H1 (cell line): ENCODE results near the gene BNIP2. TPM values are rescaled to one million over a fixed set of nuclear protein-coding genes. Genes with fewer than 3 reads are reported as not detected.

Experiments used
- CTCF ChIA-PET: fragments of 300-600 bp; sonication (Branson Sonifier 250); formaldehyde crosslinking; loops from one replicate; lab custom pipeline; 2021; ENCODE audit not compliant: partially characterized antibody; lab: Charles Lee
- POLR2A ChIA-PET: fragments of 300-600 bp; sonication (Branson Sonifier 250); formaldehyde crosslinking; loops from one replicate; lab custom pipeline; 2021; ENCODE audit warnings: inconsistent platforms; ENCODE audit not compliant: partially characterized antibody; lab: Charles Lee
- DNase-seq, 2 experiments: peaks; one replicate each; pipeline versions ENCODE4 v3.0.0 to v3.0.0-alpha.2; 2010 to 2022; ENCODE audit warnings: low spot score in 2 of 2, low read depth in 1 of 2, mixed read lengths in 1 of 2
- FAIRE-seq: peaks from 2 replicates; lab custom pipeline; 2011; peaks lifted over from hg19 to GRCh38; lab: Jason Lieb, UNC
- H2AFZ ChIP-seq: 2 replicates; pipeline ENCODE4 v1.8.1; 2012; ENCODE audit warnings: low read length, inconsistent platforms
- H2AK5ac ChIP-seq: 2 replicates; pipeline ENCODE4 v1.6.1; 2013; ENCODE audit warnings: low read depth, low read length
- H2BK120ac ChIP-seq: replicated peaks from 2 replicates; pipeline ENCODE3; 2013; ENCODE audit warnings: low read depth, low read length, inconsistent platforms
- H2BK12ac ChIP-seq: 2 replicates; pipeline ENCODE4 v1.6.1; 2013; ENCODE audit warnings: low read depth, low read length
- H2BK15ac ChIP-seq: 2 replicates; pipeline ENCODE4 v1.6.1; 2013; ENCODE audit warnings: low read length
- H2BK20ac ChIP-seq: 2 replicates; pipeline ENCODE4 v1.6.1; 2013; ENCODE audit warnings: low read length
- H2BK5ac ChIP-seq: 2 replicates; pipeline ENCODE4 v1.6.1; 2013; ENCODE audit warnings: low read depth, low read length
- H3K14ac ChIP-seq: 2 replicates; pipeline ENCODE4 v1.6.1; 2013; ENCODE audit warnings: inconsistent platforms; ENCODE audit not compliant: insufficient read length
- H3K18ac ChIP-seq: 2 replicates; pipeline ENCODE4 v1.6.1; 2013; ENCODE audit warnings: low read length; ENCODE audit errors: extremely low read depth
- H3K23ac ChIP-seq: 2 replicates; pipeline ENCODE4 v1.6.1; 2013; ENCODE audit warnings: inconsistent platforms; ENCODE audit not compliant: insufficient read length
- H3K23me2 ChIP-seq: 2 replicates; pipeline ENCODE4 v1.6.1; 2013; ENCODE audit warnings: low read depth, low read length
- H3K27ac ChIP-seq: 2 replicates; pipeline ENCODE4 v1.6.1; 2011; ENCODE audit warnings: low read depth, low read length, inconsistent platforms
- H3K27me3 ChIP-seq, 4 experiments: replicated peaks in 1 of 4; 1 replicate in 1 of 4; 2 replicates in 3 of 4; pipeline versions ENCODE4 v1.6.1 to v1.8.1; 2011 to 2013; ENCODE audit warnings: low read length in 3 of 4, mild to moderate bottlenecking in 3 of 4, inconsistent platforms in 2 of 4, mixed read lengths in 2 of 4, moderate library complexity in 1 of 4; ENCODE audit not compliant: control insufficient read depth in 3 of 4, insufficient read depth in 3 of 4; ENCODE audit errors: extremely low read depth in 1 of 4
- H3K36me3 ChIP-seq, 4 experiments: 2 replicates each; pipeline versions ENCODE4 v1.6.1 to v1.8.1; 2011 to 2013; ENCODE audit warnings: mild to moderate bottlenecking in 4 of 4, low read length in 3 of 4, moderate library complexity in 2 of 4, control low read depth in 1 of 4, inconsistent platforms in 1 of 4; ENCODE audit not compliant: insufficient read depth in 4 of 4, control insufficient read depth in 2 of 4
- H3K4ac ChIP-seq: replicated peaks from 2 replicates; pipeline ENCODE3; 2013; ENCODE audit warnings: low read length, low read depth, mixed read lengths, inconsistent platforms; ENCODE audit not compliant: insufficient read length
- H3K4me1 ChIP-seq, 4 experiments: replicated peaks in 1 of 4; 1 replicate in 1 of 4; 2 replicates in 3 of 4; pipeline versions ENCODE4 v1.6.1 to v1.8.1; 2011 to 2013; ENCODE audit warnings: low read length in 3 of 4, inconsistent platforms in 2 of 4, mixed read lengths in 1 of 4; ENCODE audit not compliant: insufficient read depth in 4 of 4, control insufficient read depth in 3 of 4
- H3K4me2 ChIP-seq, 2 experiments: 2 replicates each; pipeline versions ENCODE4 v1.6.1 to v1.8.1; 2011 to 2013; ENCODE audit warnings: low read depth in 2 of 2, low read length in 2 of 2, control low read depth in 1 of 2, inconsistent platforms in 1 of 2, mild to moderate bottlenecking in 1 of 2; ENCODE audit not compliant: insufficient read depth in 1 of 2
- H3K4me3 ChIP-seq, 4 experiments: fragments of 200-600, 300-600 bp in 1 of 4; sonication (generic), shearing (Covaris generic), sonication (Bioruptor Twin) in 1 of 4; 2 replicates each; pipeline versions ENCODE4 v1.5.1 to v1.8.1; 2011 to 2016; ENCODE audit warnings: low read length in 4 of 4, low read depth in 3 of 4, control low read depth in 2 of 4, inconsistent platforms in 2 of 4, mild to moderate bottlenecking in 2 of 4, mixed read lengths in 1 of 4, moderate library complexity in 1 of 4; ENCODE audit not compliant: insufficient read depth in 2 of 4; ENCODE audit errors: extremely low read depth in 1 of 4
- H3K56ac ChIP-seq: replicated peaks from 2 replicates; pipeline ENCODE3; 2013; ENCODE audit warnings: low read depth, mild to moderate bottlenecking, mixed read lengths, low read length, inconsistent platforms; ENCODE audit not compliant: insufficient read length
- H3K79me1 ChIP-seq: 2 replicates; pipeline ENCODE4 v1.6.1; 2013; ENCODE audit warnings: low read depth, low read length, control low read depth
- H3K79me2 ChIP-seq, 2 experiments: 2 replicates each; pipeline versions ENCODE4 v1.6.1 to v1.8.1; 2012 to 2013; ENCODE audit warnings: low read length in 2 of 2, mild to moderate bottlenecking in 2 of 2, inconsistent platforms in 1 of 2; ENCODE audit not compliant: insufficient read depth in 2 of 2, control insufficient read depth in 1 of 2
- H3K9ac ChIP-seq, 4 experiments: replicated peaks in 1 of 4; 1 replicate in 1 of 4; 2 replicates in 3 of 4; pipeline versions ENCODE4 v1.6.1 to v1.8.1; 2011 to 2013; ENCODE audit warnings: low read depth in 3 of 4, low read length in 3 of 4, control low read depth in 2 of 4, mild to moderate bottlenecking in 2 of 4, moderate library complexity in 2 of 4, inconsistent platforms in 1 of 4; ENCODE audit errors: extremely low read depth in 1 of 4
- H3K9me3 ChIP-seq, 2 experiments: 2 replicates each; pipeline versions ENCODE4 v1.6.1 to v1.8.1; 2012 to 2013; ENCODE audit warnings: mild to moderate bottlenecking in 2 of 2, moderate library complexity in 2 of 2, control low read depth in 1 of 2, inconsistent platforms in 1 of 2, low read depth in 1 of 2, low read length in 1 of 2, mixed read lengths in 1 of 2; ENCODE audit not compliant: insufficient read depth in 2 of 2
- H4K20me1 ChIP-seq, 2 experiments: replicated peaks in 1 of 2; 2 replicates each; pipeline versions ENCODE3 to v1.8.1; 2011 to 2013; ENCODE audit warnings: inconsistent platforms in 2 of 2, low read length in 2 of 2, mild to moderate bottlenecking in 1 of 2; ENCODE audit not compliant: insufficient read depth in 2 of 2, control insufficient read depth in 1 of 2
- H4K5ac ChIP-seq: 2 replicates; pipeline ENCODE4 v1.6.1; 2013; ENCODE audit warnings: low read length, low read depth, mixed read lengths, inconsistent platforms; ENCODE audit not compliant: insufficient read length
- H4K8ac ChIP-seq: 2 replicates; pipeline ENCODE4 v1.8.0; 2013; ENCODE audit warnings: mild to moderate bottlenecking, moderate library complexity, low read length, inconsistent platforms; ENCODE audit not compliant: insufficient read depth; ENCODE audit errors: extremely low read depth
- H4K91ac ChIP-seq: replicated peaks from 2 replicates; pipeline ENCODE3; 2013; ENCODE audit warnings: low read length, mixed read lengths, inconsistent platforms; ENCODE audit not compliant: insufficient read length
- CBX5 ChIP-seq: fragments of 300-800, 300-1000 bp; sonication (generic); IDR thresholded peaks from 2 replicates; pipeline ENCODE4 v1.7.1; 2016; ENCODE audit warnings: antibody characterized with exemption, low read length, low read depth
- CHD2 ChIP-seq: IDR thresholded peaks from 2 replicates; pipeline ENCODE4 v1.6.1; 2012; ENCODE audit warnings: low read length, improper control_type of control experiment
- EGR1 ChIP-seq: IDR thresholded peaks from 2 replicates; pipeline ENCODE4 v1.6.1; 2011; ENCODE audit warnings: low read depth, low read length, borderline replicate concordance
- EP300 ChIP-seq, 2 experiments: IDR thresholded peaks; 1 replicate in 1 of 2; 2 replicates in 1 of 2; pipeline ENCODE4 v1.6.1; 2011 to 2012; ENCODE audit warnings: low read depth in 2 of 2, low read length in 2 of 2, mild to moderate bottlenecking in 2 of 2, borderline replicate concordance in 1 of 2, inconsistent platforms in 1 of 2, moderate library complexity in 1 of 2
- EZH2 ChIP-seq: fragments of 200-600 bp; sonication (generic); IDR thresholded peaks from 2 replicates; pipeline ENCODE4 v1.7.1; 2012; ENCODE audit warnings: low read depth, mild to moderate bottlenecking, moderate library complexity, low read length, inconsistent platforms; ENCODE audit not compliant: severe bottlenecking
- HDAC2 ChIP-seq, 2 experiments: fragments of 300-600 bp in 1 of 2; sonication (generic) in 1 of 2; IDR thresholded peaks; 2 replicates each; pipeline ENCODE4 v1.6.1; 2011 to 2012; ENCODE audit warnings: low read depth in 2 of 2, low read length in 2 of 2, mild to moderate bottlenecking in 2 of 2, moderate library complexity in 2 of 2, borderline replicate concordance in 1 of 2, inconsistent platforms in 1 of 2
- NRF1 ChIP-seq: IDR thresholded peaks from 2 replicates; pipeline ENCODE4 v1.6.1; 2011; ENCODE audit warnings: mild to moderate bottlenecking, low read depth, low read length, improper control_type of control experiment
- POLR2A ChIP-seq, 2 experiments: IDR thresholded peaks; 1 replicate in 1 of 2; 2 replicates in 1 of 2; pipeline ENCODE4 v1.6.1; 2011; ENCODE audit warnings: low read depth in 2 of 2, low read length in 2 of 2, mild to moderate bottlenecking in 2 of 2; ENCODE audit errors: control extremely low read depth in 1 of 2
- RAD21 ChIP-seq, 2 experiments: IDR thresholded peaks in 1 of 2; conservative IDR thresholded peaks in 1 of 2; 2 replicates each; pipeline ENCODE4 v1.6.1; 2011; ENCODE audit warnings: low read depth in 2 of 2, low read length in 2 of 2, improper control_type of control experiment in 1 of 2, inconsistent platforms in 1 of 2, mild to moderate bottlenecking in 1 of 2, moderate library complexity in 1 of 2
- RFX5 ChIP-seq: IDR thresholded peaks from 2 replicates; pipeline ENCODE4 v1.6.1; 2011; ENCODE audit warnings: low read depth, low read length, improper control_type of control experiment, borderline replicate concordance
- SIN3A ChIP-seq, 2 experiments: IDR thresholded peaks in 1 of 2; conservative IDR thresholded peaks in 1 of 2; 2 replicates each; pipeline ENCODE4 v1.6.1; 2011 to 2012; ENCODE audit warnings: low read length in 2 of 2, improper control_type of control experiment in 1 of 2, low read depth in 1 of 2, mild to moderate bottlenecking in 1 of 2
- SIX5 ChIP-seq: IDR thresholded peaks from 2 replicates; pipeline ENCODE4 v1.6.1; 2011; ENCODE audit warnings: mild to moderate bottlenecking, low read depth, low read length
- TAF1 ChIP-seq: IDR thresholded peaks from 2 replicates; pipeline ENCODE4 v1.6.1; 2011; ENCODE audit warnings: mild to moderate bottlenecking, low read depth, low read length
- YY1 ChIP-seq: IDR thresholded peaks from 2 replicates; pipeline ENCODE4 v1.6.1; 2011; ENCODE audit warnings: low read depth, mild to moderate bottlenecking, low read length
- WGBS, 2 experiments: shearing (Covaris generic) in 1 of 2; methylation state at CpG; one replicate each; pipeline versions ENCODE4 v1.1.6 to v1.1.7; 2013 to 2015; ENCODE audit warnings: low lambda C conversion rate in 2 of 2, mixed read lengths in 2 of 2, inconsistent platforms in 1 of 2, low coverage in 1 of 2, missing lambda C conversion rate in 1 of 2; ENCODE audit not compliant: insufficient replicate concordance in 2 of 2, insufficient coverage in 1 of 2, insufficient read length in 1 of 2; ENCODE audit errors: extremely low coverage in 1 of 2, missing lambda C conversion rate in 1 of 2; 5-methylcytosine and 5-hydroxymethylcytosine counted together
- polyA plus RNA-seq, 7 experiments: library from polyadenylated mRNA; depleted of rRNA in 3 of 7; stranded (reverse) in 5 of 7; unstranded in 2 of 7; fragments of >200 nt in 5 of 7; fragments of 200-250 nt in 2 of 7; gene quantifications; 1 replicate in 5 of 7; 2 replicates in 1 of 7; 4 replicates in 1 of 7; pipeline versions ENCODE4 v1.2.1 to v1.2.3, GENCODE V29; 2011 to 2013; ENCODE audit warnings: missing spikeins in 2 of 7, mixed read lengths in 2 of 7
- total RNA-seq: library from RNA; stranded (reverse); fragmentation: NEBNext Ultra II Directional; extraction: Animal tissue kit (Norgen Biotek cat#: 25700); gene quantifications from 2 replicates; pipeline ENCODE4 v1.2.1, GENCODE V29; 2021

Gene BNIP2
- total and polyA plus RNA-seq, 2 of the 8 experiments (the other 6 are each of a cell fraction or from before 2014, with no cell fraction given): 11.8 to 40.6 TPM

DNA sequence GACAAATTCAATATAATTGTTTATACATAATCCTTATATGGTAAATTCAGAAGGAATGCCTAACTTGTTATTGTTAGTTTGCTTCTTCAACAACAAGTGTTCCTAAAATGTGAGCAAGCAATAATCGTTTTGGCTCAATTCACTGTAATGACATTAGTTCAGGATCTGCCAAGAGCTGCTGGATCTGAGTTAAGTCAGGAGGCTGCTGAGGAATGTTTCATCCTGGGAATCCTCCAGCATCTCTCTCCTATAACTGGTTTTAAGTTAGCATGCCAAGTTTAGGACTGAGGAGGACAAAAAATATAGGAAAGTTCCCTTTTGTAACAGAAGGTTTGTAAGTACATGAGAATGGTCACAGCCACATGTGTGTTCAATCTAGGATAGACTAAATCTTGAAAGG is 26.9 kb downstream of the BNIP2 start:
- no peaks in the 10 kb centered on the region for H3K4me1 ChIP-seq
- H3K14ac ChIP-seq: no peak overlapping the region
- no peak overlapping the region for H3K18ac ChIP-seq
- no peak overlapping the region for H3K9ac ChIP-seq
- no peak overlapping the region for H3K23ac ChIP-seq
- H3K79me2 ChIP-seq: no peaks in the 10 kb centered on the region
- no peaks in the 10 kb centered on the region for H3K27me3 ChIP-seq
- 72% methylated on average over 1 of the region's 1 CpG; no CpG with 5 or more reads in 1 of the 2 experiments for WGBS, 2 experiments
- DNase-seq: no peak
- H2BK15ac ChIP-seq: no peak overlapping the region
- no peak overlapping the region for H2BK5ac ChIP-seq
- H3K9me3 ChIP-seq: no peaks in the 10 kb centered on the region
- FAIRE-seq: peak; percentile 13
- H3K23me2 ChIP-seq: no peaks in the 10 kb centered on the region
- no peaks in the 10 kb centered on the region for H3K79me1 ChIP-seq
- no peak overlapping the region for H2BK120ac ChIP-seq
- H2AK5ac ChIP-seq: no peak overlapping the region
- ChIA-PET CTCF (no interaction called here), POLR2A (interaction anchor here (1.3 kb wide), 1 partner anchor 27 kb away, joined by 3 read pairs; the partner anchor contains the start of gene BNIP2)
- no peak overlapping the region for H3K27ac ChIP-seq
- H3K36me3 ChIP-seq: peaks cover 0 to 46% (median 3%) of the 10 kb centered on the region in 4 experiments; a peak in 5 of 8 replicates
- no peak overlapping the region for H3K4me2 ChIP-seq
- no peak overlapping the region for H2BK12ac ChIP-seq
- no peak overlapping the region for H3K4ac ChIP-seq
- H4K8ac ChIP-seq: no peak overlapping the region
- H3K4me3 ChIP-seq: no peak overlapping the region
- no peaks in the 10 kb centered on the region for H4K20me1 ChIP-seq
- H2BK20ac ChIP-seq: no peak overlapping the region
- no peak overlapping the region for H4K91ac ChIP-seq
- no peak overlapping the region for H3K56ac ChIP-seq
- no peak overlapping the region for H2AFZ ChIP-seq
- H4K5ac ChIP-seq: no peak overlapping the region
- no peak for TF ChIP-seq HDAC2 (IDR thresholded peaks at IDR 0.05; ENCODE audit: borderline replicate concordance in 1 of 2, low read depth in 2 of 2, low read length in 2 of 2)
- no peak for TF ChIP-seq EGR1
- TF ChIP-seq TAF1: no peak
- TF ChIP-seq YY1: no peak
- TF ChIP-seq CHD2: no peak
- TF ChIP-seq RAD21 (IDR thresholded peaks at IDR 0.05 in 1 of 2, conservative IDR thresholded peaks at IDR 0.05 in 1 of 2; ENCODE audit: low read depth in 2 of 2, low read length in 2 of 2): no peak
- no peak for TF ChIP-seq SIX5
- no peak for TF ChIP-seq SIN3A (conservative IDR thresholded peaks at IDR 0.05 in 1 of 2, IDR thresholded peaks at IDR 0.05 in 1 of 2; ENCODE audit: low read depth in 1 of 2, low read length in 2 of 2)
- no peak for TF ChIP-seq RFX5
- TF ChIP-seq NRF1: no peak
- no peak for TF ChIP-seq EZH2
- no peak for TF ChIP-seq POLR2A (IDR thresholded peaks at IDR 0.05; ENCODE audit: control extremely low read depth in 1 of 2, low read depth in 2 of 2, low read length in 2 of 2)
- no peak for TF ChIP-seq EP300 (IDR thresholded peaks at IDR 0.05; ENCODE audit: borderline replicate concordance in 1 of 2, low read depth in 2 of 2, low read length in 2 of 2)
- TF ChIP-seq CBX5: no peak
